NCI-H187 (cell line): ENCODE data around the gene RIPOR2.

Experiments
- DNase-seq, 2 experiments: peaks; one replicate each; lab custom pipeline; 2025; lab: John Stamatoyannopoulos, UW

Gene RIPOR2

DNA sequence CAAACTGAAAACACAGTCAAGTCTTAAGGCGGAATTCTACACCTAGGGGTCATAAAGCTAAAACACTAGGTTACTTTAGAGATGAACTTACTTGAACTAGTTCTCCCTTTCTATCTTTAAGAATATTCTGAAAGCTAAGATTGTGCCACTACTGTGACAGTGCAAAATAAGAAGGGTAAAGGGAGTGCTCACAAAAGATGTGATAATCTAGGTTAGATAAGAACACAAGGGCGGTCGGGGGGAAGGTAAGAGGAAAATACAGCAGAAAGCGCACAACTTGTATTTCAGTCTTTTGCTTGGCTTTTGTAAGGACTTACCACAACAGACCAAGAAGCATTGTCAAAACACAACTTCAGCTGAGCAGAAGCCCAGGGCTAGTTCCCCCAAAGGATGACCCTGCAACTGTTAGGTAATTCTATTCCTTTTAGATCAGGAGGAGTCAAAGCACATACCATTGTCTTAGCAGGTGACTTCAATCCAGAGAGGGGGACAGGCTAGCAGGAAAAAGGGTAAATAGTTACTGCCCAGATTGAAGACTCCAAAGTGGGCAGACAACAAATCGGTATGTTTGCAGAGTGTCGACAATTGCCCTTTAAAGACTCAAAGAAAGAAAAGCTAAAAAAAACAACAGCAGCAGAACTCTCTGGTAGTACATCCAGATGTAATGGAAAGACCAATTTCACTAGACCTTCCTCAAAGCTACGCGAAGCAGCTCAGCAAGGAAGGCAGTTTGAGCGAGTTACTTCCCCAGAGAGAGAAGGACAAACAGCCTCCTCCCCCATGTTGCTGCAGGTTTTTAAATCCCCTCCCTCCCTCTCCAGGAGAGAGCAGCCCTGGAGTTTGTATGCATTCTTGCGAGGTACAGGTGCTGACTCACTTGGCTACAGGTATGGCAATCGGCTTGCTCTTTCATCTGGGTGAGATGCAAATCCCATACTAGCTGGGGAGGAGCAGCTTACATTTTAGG, 59.0 kb downstream of the RIPOR2 start:
- DNase-seq, result no peak

- no peak for DNase-seq
These were observed 60.2 kb downstream of the RIPOR2 start for GRCh38 chr6:24875534-24875901.

DNA sequence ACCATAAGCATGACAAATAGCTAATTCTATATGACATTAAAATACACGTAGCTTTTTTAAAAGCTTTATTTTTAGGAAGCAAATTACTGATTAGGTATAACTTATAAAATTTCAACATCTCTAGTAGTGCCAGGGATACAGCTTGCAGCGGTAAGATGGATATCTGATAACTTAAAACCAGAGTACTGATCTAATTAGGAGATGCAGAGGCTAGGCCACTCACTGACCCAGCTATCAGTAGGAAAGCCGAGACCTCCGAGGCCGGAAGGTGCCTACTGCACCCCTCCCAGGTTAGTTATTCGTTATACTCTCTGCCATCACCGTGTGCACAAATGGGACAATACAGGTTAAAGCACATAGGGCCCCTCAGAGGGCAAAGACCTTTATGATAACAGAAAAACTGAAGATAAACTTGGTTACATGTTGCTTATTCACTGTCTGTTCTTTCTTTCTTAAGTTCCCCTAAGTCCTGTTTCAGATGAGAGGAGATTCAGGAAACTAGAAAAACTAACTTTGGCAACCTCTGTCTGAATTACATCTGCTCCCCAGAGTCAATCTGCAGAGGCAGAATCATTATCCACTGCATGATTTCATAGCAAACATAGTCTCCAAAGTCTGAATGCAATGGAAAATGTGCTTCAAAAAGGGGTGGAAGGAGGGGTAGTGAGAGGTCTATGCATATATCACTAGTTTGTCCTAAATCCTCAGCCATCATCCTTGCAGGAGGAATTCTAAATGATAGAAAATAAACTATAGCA, 60.8 kb downstream of the RIPOR2 start:
- DNase-seq, result no peak

GRCh38 chr6:24874128-24874527, 61.6 kb downstream of the RIPOR2 start:
- DNase-seq, result no peak

- no peak for DNase-seq
These were observed 63.0 kb downstream of the RIPOR2 start for GRCh38 chr6:24872779-24873178.

DNA sequence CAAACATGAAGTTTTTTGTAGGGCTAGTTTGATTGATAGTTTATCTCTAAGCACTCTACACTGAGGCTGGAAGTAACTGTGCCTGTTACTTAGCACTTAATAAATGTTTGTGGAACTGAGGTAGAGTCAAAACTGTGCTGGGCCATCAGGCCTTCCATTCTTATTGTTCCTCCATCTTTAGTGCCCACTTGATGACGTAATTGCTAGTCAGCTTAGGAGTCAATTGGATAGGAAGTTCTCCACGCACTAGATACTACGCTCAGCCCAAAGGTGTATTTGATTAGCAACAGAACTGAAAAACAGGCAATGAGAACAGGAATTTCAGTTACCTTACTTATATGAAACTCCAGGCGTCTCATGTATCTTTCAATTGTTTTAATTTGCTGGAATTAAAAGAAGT, 67.0 kb downstream of the RIPOR2 start:
- no peak for DNase-seq

GRCh38 chr6:24867104-24867703, 68.6 kb downstream of the RIPOR2 start:
- no peak for DNase-seq

DNA sequence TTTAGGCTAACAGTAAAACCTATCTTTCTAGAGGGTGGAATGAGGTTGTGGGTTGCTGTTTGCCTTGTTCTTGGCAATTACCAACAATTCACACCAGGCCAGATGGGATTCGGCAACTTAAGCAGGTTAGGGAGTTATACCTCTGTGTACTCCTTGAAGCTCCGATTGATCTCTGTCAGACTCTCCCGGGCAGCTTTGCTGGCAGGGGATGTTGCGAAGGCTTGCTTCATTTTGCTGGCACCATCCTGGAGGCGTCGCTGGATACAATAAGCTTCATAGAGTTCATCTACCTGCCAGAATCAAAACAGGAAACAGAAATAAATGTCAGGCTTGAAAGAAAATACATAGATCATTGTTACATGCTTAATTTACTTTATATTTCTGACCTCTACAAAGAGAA, 70.6 kb downstream of the RIPOR2 start:
- DNase-seq, result no peak

GRCh38 chr6:24864343-24864742, 71.4 kb downstream of the RIPOR2 start:
- no peak for DNase-seq

GRCh38 chr6:24861934-24862333, 73.8 kb downstream of the RIPOR2 start:
- no peak for DNase-seq

GRCh38 chr6:24859608-24860200, 76.1 kb downstream of the RIPOR2 start:
- DNase-seq, result peak; percentile 49 to 77

DNA sequence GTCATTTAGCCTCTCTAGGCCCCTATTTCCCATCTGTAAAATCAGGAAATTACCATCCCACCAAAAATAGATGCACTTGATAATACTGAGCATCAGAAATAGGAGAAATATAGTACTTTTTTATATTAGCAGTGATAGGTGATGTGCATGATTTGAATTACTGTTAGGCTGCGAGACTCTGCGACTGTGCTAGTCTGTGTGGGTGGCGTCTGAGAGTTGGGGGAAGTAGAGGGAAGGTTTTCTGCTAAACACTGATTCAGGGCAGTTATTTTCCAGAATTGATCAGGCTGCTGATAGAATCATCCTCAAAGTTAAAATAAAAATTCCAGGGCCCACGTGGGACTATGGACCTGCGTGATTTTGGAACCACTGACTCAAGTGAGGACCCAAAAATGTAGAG, 76.6 kb downstream of the RIPOR2 start:
- no peak for DNase-seq

DNA sequence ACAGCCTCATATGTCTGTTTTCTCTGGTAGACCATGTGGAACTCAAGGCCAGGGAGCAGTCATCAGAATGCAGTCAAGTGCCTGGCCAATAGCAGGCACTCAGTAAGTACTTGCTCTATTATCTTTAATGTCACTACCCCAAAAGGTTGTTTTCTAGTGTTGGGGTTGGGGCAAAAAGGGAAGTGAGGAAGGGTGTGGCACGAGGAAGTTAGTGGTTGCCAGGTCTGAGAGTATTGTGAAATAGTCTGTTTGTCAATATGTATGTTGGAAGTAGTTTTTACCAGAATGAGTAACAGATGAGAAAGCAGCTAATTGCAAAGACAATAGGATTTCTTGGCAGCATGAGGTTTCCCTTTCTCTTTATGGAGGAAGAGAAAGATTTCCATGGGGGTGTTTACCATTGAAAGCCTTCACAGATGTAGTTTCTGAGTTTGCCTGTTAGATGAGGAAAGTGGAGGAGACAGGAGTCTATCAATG, 77.5 kb downstream of the RIPOR2 start:
- no peak for DNase-seq

DNA sequence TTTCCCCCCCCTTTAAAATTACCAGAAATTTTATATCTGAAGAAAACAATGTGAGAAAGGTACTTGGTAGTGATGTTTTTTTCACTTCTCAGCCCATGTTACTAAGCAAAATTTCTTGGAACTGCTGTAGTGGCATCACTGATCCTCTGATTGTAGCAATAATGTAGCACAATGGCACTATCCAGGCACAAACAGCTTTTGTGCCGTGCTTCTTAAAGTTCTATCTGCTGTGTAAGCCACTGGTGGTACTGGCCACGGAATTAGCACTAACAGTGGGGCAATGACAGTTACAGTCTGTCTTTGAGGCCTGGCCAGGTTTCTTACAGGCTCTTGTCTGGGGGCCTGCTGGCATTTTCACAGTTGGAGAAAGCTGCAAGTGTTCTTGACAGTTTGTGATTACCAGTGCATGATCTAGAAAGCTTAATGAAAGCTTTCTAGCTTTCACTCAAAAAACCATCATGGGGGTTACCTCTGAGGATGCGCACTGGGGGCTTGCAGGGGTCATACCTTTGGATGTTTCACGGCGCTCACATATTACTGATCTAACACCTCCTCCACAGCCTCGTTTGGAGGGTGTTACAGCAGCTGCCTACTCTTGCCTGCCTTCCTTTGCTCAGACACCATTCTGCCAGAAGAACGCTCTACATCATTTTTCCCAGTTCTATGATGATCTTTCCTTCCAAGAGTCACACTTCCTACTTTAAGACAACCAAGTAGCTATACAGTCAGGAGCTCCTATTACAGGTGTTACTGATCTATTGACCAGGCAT, 78.7 kb downstream of the RIPOR2 start:
- no peak for DNase-seq

DNA sequence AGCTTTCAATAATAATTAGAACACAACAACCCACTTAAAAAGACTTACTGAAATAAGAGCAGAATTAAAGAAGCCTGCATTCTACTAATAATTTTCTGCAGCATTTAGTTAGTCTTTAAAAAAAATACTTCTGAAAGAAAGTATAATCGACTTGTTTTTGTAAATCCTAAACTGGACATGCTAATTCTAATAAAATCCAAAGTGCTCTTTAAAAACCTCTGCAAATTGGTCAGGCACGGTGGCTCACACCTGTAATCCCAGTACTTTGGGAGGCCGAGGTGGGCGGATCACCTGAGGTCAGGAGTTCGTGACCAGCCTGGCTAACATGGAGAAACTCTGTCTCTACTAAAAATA, 79.5 kb downstream of the RIPOR2 start:
- no peak for DNase-seq

GRCh38 chr6:24855395-24856245, 80.1 kb downstream of the RIPOR2 start:
- DNase-seq, result peak; percentile 63 to 68

GRCh38 chr6:24854077-24854666, 81.6 kb downstream of the RIPOR2 start:
- DNase-seq, result no peak

DNA sequence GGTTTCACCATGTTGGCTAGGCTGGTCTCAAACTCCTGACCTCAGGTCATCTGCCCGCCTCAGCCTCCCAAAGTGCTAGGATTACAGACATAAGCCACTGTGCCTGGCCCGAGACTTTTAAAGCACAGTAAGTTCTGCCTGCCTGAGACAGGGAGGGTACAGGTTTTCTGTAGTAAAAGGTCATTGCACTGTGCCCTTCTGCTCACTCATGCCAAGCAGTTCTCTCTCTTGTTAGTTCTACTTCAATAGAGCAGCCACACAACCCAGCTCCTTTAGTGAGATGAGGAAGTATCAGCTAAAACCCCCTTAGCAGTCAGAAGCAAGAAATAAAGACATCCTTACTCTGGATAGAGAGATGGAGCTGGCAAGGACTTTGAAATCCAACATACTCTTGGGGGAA, 84.7 kb downstream of the RIPOR2 start:
- DNase-seq, result no peak

- no peak for DNase-seq
These were observed 86.0 kb downstream of the RIPOR2 start for GRCh38 chr6:24849713-24850112.

- DNase-seq, result peak; percentile 52 to 81
These were observed 87.3 kb downstream of the RIPOR2 start for GRCh38 chr6:24848461-24848860.
